ENCODE results near the gene JAKMIP2.

GRCh38 chr5:147633173-147633572 is 149.4 kb downstream of the JAKMIP2 start:
- no peak for TF ChIP-seq CTCF (IDR thresholded peaks at IDR 0.05)
- TF ChIP-seq TCF7L2 (IDR thresholded peaks at IDR 0.05; ENCODE audit: low read depth, low read length), result no peak

Measured in Panc1 (cell line).